ENCODE data around the gene SYVN1.
"Not testable (repeated sequence)": the region's sequence is repeated elsewhere in the genome, so short reads cannot be mapped to it uniquely, and the experiment has no call there.

The SYVN1 gene

DNA sequence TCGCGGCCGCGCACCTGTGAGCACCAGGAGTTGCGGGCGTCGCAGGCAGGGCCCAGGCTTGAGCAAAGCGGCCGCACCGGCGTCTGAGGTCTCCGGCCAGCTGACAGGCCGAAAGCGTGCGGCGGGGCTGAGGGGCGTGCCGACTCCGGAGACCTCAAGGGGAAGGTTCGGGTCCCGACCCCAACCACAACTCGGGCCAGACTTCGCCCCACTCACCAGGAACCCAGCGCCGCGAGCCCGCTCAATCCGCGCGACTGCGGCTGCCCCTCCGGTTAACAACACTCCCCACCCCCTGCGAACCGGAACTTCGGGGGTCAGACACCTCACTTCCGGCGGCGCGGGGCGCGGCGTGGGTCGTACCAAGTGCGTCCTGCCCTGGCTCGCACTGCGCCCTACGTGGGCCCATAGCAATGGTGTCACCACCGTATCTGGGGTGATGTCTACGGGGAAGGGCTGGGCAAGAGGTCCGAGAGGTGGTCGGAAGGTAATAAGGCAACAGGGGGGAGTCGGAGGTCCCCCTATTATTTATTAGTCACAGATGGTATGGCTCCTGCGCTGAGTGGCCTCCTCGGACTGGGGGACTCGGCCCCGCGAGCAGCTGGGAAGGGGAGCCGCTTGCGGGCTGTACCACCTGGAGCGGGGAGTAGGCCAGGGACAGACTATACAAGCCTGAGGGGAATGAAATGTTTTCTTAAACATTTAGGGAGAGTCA is at the start of gene SYVN1:
SYVN1 (minus strand) TSS at position 280 of the 712 bp plus-strand sequence. CDS start 918 bp downstream, outside the sequence.
- DNase-seq, result peak; percentile 91 to 92

DNA sequence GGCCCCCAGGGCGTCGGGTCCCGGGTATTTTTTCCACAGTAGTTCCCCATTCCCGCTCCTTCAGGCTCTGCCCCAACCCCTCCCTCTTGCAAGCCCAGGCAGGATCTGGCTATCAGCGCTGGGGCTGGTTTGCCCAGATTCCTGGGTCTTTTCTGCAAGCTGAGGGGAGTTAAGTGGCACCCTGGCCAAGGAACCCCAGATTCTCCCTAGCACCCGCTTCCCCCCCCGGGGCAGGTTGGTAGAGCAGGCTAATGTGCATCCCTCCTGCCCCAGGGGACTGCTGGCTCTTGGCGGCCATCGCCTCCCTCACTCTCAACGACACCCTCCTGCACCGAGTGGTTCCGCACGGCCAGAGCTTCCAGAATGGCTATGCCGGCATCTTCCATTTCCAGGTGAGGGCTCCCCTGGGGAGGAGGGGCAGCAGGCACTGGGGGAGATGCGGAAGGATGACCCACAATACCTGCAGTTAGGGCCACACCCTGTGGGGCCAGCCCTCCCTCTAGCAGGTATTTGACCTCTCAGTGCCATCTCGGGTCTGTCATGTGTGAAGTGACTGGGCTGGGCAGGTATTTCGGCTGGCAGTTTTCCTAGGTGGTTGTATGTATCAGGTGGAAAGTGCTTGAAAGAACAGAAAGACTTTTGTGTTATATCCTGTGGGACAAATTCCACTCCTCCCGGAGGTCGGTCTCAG is 49.0 kb upstream of the SYVN1 start:
- DNase-seq, result no peak

- DNase-seq, result no peak
Observed at GRCh38 chr11:65182258-65183170, 48.2 kb upstream of the SYVN1 start.

DNA sequence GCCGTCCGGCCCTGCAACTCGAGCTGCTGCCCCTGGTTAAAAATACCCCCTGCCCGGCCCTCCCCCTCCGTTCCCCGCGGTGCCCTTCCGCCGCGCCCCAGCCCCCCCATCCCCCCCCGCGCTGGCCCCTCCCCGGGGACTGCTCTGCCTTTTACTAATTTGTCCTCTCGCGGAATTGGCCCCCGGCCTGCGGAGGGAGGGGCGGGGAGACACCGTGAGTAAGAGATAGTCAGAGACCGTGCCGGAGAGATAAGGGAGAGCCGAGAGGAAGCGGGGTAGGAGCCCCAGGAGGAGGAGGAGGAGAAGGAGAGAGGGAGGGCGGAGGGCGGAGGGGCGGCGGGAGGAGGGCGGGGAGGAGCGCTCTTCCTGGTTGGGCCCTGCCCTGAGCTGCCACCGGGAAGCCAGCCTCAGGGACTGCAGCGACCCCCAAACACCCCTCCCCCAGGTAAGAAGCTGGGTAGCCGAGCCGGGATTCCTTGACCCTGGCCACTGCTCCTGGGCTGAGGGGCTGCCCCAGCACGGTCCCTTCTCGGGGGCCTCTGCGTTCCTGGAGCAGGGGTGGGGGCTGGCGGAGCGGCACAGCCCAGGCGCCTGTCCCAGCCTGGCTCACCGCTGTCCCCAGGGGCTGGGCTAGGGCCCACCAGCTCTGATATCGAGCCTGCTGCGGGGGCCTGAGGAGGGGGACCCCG is 47.4 kb upstream of the SYVN1 start, which contains the start of gene CAPN1:
CAPN1 (plus strand) TSS at position 360 of the 689 bp plus-strand sequence. CDS start 774 bp downstream, outside the sequence.
- DNase-seq, result peak; percentile 67 to 69

GRCh38 chr11:65180877-65181568 is 46.7 kb upstream of the SYVN1 start:
- DNase-seq, result peak; percentile 39 to 47

GRCh38 chr11:65174571-65175010 is 40.3 kb upstream of the SYVN1 start:
- not testable (repeated sequence) for DNase-seq

- DNase-seq, result no peak
Observed at GRCh38 chr11:65172600-65172999, 38.3 kb upstream of the SYVN1 start.

DNA sequence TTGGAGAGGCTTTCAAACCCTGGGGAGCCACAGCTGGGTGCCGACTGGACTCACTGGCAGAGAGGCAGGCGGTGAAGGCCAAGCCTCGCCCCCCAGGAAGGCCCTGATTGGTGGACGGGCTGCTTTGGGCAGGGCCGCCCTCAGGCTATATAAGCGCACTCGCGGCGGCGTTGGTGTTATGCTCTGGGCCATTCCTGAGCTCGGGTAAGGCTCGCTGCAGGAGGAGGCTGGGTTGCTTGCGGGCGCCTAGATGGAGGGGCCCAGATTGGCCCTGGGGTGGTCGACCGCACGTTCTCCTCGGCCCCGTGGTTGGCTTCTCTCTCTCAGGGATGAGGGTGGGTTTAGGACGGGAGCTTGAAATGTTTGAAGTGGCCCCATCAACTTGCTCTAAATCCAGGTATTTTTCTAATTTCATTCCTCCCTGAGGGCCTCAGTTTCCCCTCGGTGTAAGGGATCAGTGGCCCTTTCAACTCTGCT is 35.8 kb upstream of the SYVN1 start, which contains the start of gene SPDYC:
SPDYC (plus strand) TSS at position 176 of the 477 bp plus-strand sequence. CDS start 1,125 bp downstream, outside the sequence.
- no peak for DNase-seq

- no peak for DNase-seq
Observed at GRCh38 chr11:65169164-65169641, 34.9 kb upstream of the SYVN1 start.

GRCh38 chr11:65167656-65168055 is 33.3 kb upstream of the SYVN1 start:
- DNase-seq, result no peak

GRCh38 chr11:65166893-65167292 is 32.6 kb upstream of the SYVN1 start:
- DNase-seq, result no peak

DNA sequence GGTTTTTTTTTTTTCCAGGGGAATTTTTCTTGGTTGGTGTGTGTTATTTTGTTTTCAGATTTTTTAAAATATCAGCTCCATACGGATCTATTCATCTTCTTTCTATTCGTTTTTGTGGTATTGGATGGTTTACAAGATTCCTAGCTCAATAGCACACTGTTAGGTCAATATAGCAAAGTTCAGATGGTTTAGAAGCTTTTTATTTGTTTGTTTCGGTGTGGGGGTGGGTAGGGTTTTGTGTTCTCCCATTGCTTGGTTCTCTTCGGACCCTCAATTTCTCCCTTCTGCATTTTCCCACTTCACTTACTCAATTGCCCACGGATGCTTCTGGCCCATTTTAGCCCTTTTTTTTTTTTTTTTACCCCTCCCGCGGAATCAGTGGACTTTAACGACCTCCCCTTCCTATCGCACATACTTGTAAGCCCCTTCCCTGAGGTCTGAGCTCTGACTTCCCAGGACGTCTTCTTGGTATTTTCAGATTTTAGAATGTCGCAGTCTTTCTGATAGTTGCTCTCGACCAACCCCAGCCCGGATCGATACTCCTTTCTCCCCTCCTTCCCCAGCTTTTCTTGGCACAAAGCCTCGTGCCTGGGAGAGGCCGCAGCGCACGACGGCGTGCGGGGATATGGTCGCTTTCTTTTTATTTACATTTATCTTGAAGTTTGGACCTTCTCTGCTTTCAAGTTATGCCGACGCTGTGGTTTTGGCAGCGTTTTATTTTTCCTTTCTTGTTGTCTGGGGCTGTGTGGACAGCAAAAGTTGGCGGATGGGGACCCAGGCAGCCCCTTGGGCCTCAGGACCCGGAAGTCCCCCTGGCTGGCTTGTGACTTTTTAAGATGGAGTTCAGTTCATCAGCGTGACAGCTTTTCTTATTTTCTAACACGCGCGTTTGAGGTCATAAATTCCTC is 31.3 kb upstream of the SYVN1 start:
- DNase-seq, result no peak

GRCh38 chr11:65163684-65164083 is 29.4 kb upstream of the SYVN1 start:
- DNase-seq, result no peak

DNA sequence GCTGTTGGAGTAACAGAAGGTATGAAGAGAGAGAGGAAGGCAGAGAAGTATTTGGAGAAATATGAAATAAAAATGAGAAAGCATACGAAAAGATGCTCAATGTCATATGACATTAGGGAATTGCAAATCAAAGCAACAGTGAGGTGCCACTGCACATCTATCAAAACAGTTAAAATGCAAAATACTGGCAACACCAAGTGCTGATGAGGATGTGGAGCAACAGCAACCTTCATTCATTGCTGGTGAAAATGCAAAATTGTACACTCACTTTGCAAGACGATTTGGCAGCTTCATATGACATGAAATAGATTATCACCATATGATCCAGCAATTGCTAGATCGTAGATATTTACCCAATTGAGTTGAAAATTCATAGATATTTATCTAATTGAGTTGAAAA is 26.3 kb upstream of the SYVN1 start:
- DNase-seq, result no peak

DNA sequence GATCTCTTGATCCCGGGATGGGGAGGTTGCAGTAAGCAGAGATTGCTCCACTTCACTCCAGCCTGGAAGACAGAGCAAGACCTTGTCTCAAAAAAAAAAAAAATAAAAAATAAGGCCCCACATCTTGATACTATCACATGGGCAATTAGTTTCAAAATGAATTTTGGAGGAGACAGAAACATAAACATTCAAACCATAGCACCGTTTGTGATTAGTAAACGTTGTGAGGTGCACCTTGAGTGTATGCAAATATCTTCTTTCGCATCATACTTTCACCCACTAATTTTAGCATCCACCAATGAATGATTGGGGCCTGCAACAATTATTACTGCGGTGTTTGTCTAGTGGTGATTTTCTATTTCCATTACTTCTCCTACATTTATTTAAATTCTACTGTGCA is 24.7 kb upstream of the SYVN1 start:
- DNase-seq, result no peak

- no peak for DNase-seq
Observed at GRCh38 chr11:65157336-65157735, 23.0 kb upstream of the SYVN1 start.

DNA sequence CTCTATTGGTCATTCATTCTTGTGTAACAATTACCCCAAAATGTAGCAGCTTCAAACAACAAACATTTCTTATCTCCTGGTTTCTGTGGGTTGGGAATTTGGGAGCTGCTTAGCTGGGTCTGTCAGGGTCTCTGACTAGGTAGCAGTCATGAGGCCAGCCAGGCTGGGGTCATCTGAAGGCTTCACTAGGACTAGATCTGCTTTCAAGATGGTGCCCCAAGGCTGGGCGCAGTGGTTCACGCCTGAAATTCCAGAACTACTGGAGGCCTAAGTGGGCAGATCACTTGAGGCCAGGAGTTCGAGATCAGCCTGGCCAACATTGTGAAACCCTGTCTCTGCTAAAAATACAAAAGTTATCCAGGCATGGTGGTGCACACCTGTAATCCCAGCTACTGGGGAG is 22.6 kb upstream of the SYVN1 start:
- no peak for DNase-seq

GRCh38 chr11:65156256-65156655 is 21.9 kb upstream of the SYVN1 start:
- no peak for DNase-seq

- no peak for DNase-seq
Observed at GRCh38 chr11:65152122-65152521, 17.8 kb upstream of the SYVN1 start.

DNA sequence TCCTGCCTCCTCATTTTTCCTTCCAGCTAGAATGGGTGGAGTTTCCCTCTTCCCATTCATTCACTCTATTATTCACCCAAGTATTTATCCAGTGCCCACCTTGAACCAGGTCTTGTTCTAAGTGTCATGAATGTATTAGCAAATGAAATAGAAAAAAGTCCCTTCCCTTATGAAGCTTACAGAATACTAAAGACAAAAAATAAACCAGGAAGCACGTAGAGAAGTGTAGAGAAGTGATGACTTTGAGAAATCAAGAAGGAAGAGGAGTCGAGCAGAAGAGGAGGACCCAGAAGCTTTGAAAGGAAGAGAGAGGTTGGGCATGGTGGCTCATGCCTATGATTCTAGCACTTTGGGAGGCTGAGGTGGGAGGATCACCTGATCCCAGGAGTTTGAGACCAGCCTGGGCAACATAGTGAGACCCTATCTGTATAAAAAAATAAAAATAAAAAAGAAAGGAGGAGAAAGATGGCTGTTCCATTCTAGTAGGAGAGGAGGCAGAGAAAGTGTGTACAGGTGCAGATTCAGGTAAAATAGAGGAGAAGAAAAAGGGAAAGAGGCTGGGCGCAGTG is 17.1 kb upstream of the SYVN1 start:
- no peak for DNase-seq
